Right renal pelvis (tissue), 4 donors: ENCODE results near the gene ING4. TPM values are rescaled to one million over a fixed set of nuclear protein-coding genes. Genes with fewer than 3 reads are reported as not detected.
A peak's percentile ranks its signal among the peaks of the same experiment; 100 is the strongest.

ENCODE experiments used
- DNase-seq, 4 donors: peaks; one replicate each; pipeline ENCODE4 v3.0.0-alpha.2; 2013; ENCODE audit warnings: low read depth in 4 of 4, low spot score in 3 of 4, missing footprints in 1 of 4
- polyA plus RNA-seq, 4 donors: library from polyadenylated mRNA; unstranded; fragments of 120-200 nt; gene quantifications; one replicate each; pipeline ENCODE4 v1.2.1, GENCODE V29; 2013; ENCODE audit not compliant: insufficient read length in 4 of 4

The ING4 gene
- polyA plus RNA-seq, 4 donors, result 117 to 136 (median 120) TPM

GRCh38 chr12:6612652-6613014 is 50.3 kb downstream of the ING4 start:
- DNase-seq, result no peak

- no peak for DNase-seq
Observed at GRCh38 chr12:6612247-6612646, 50.7 kb downstream of the ING4 start.

GRCh38 chr12:6608592-6609281 is 54.2 kb downstream of the ING4 start:
- no peak for DNase-seq

GRCh38 chr12:6607751-6608591 is 54.9 kb downstream of the ING4 start:
- DNase-seq, result peak in 1 of 4 donors; percentile 65

- no peak for DNase-seq
Observed at GRCh38 chr12:6606331-6607131, 56.4 kb downstream of the ING4 start.

- DNase-seq, result no peak
Observed at GRCh38 chr12:6605421-6606330, 57.2 kb downstream of the ING4 start.

GRCh38 chr12:6604259-6605029 is 58.5 kb downstream of the ING4 start:
- no peak for DNase-seq

- DNase-seq, result no peak
Observed at GRCh38 chr12:6603095-6603567, 59.8 kb downstream of the ING4 start.

- no peak for DNase-seq
Observed at GRCh38 chr12:6602526-6602925, 60.4 kb downstream of the ING4 start.

Other genes starting within 250 kb of the ING4 start
- gene CD27, start 218.2 kb downstream of the ING4 start, polyA plus RNA-seq, result 1 to 10 TPM in 2 of 4 donors, under 1 TPM in 2; 0.62 to 1.3 (median 1.00) TPM
- gene TAPBPL, start 211.1 kb downstream of the ING4 start, polyA plus RNA-seq, result 10 to 100 TPM; 16.1 to 19.8 (median 18.7) TPM
- gene VAMP1, start 192.4 kb downstream of the ING4 start, polyA plus RNA-seq, result 10 to 100 TPM in 2 of 4 donors, 1 to 10 TPM in 2; 8.0 to 11.6 (median 10.1) TPM
- 100 to 1,000 TPM; 179 to 191 (median 185) TPM for gene MRPL51, start 169.9 kb downstream of the ING4 start, polyA plus RNA-seq
- gene NCAPD2, start 169.0 kb downstream of the ING4 start, polyA plus RNA-seq, result 10 to 100 TPM; 57.5 to 62.5 (median 59.9) TPM
- gene GAPDH, start 128.6 kb downstream of the ING4 start, polyA plus RNA-seq, result 1,000 to 10,000 TPM; 1,811 to 2,323 (median 1,879) TPM
- gene IFFO1, start 107.1 kb downstream of the ING4 start, polyA plus RNA-seq, result 10 to 100 TPM; 12.1 to 16.5 (median 14.0) TPM
- 10 to 100 TPM; 22.8 to 26.9 (median 23.9) TPM for gene NOP2, start 94.8 kb downstream of the ING4 start, polyA plus RNA-seq
- 100 to 1,000 TPM; 267 to 304 (median 280) TPM for gene CHD4, start 55.7 kb downstream of the ING4 start, polyA plus RNA-seq
- gene LPAR5, start 27.2 kb downstream of the ING4 start, polyA plus RNA-seq, result 1 to 10 TPM; 1.0 to 1.8 (median 1.4) TPM
- gene ACRBP, start 15.7 kb downstream of the ING4 start, polyA plus RNA-seq, result 1 to 10 TPM; 4.2 to 6.9 (median 5.6) TPM
- gene ZNF384, start 26.3 kb upstream of the ING4 start, polyA plus RNA-seq, result 10 to 100 TPM; 75.9 to 87.8 (median 84.9) TPM
- gene PIANP, start 37.7 kb upstream of the ING4 start, polyA plus RNA-seq, result 10 to 100 TPM; 11.2 to 16.7 (median 11.3) TPM
- gene COPS7A, start 60.9 kb upstream of the ING4 start, polyA plus RNA-seq, result 10 to 100 TPM; 66.4 to 74.5 (median 69.6) TPM
- 100 to 1,000 TPM; 205 to 257 (median 211) TPM for gene MLF2, start 90.0 kb upstream of the ING4 start, polyA plus RNA-seq
- 100 to 1,000 TPM; 540 to 611 (median 577) TPM for gene PTMS, start 103.2 kb upstream of the ING4 start, polyA plus RNA-seq
- 1 to 10 TPM; 1.6 to 1.9 (median 1.7) TPM for gene LAG3, start 109.4 kb upstream of the ING4 start, polyA plus RNA-seq
- gene CD4, start 126.4 kb upstream of the ING4 start, polyA plus RNA-seq, result 10 to 100 TPM; 29.9 to 33.8 (median 31.2) TPM
- 10 to 100 TPM; 24.6 to 41.9 (median 29.4) TPM for gene GPR162, start 158.7 kb upstream of the ING4 start, polyA plus RNA-seq
- 10 to 100 TPM; 24.5 to 37.1 (median 29.3) TPM for gene P3H3, start 165.3 kb upstream of the ING4 start, polyA plus RNA-seq
- gene GNB3, start 177.8 kb upstream of the ING4 start, polyA plus RNA-seq, result 1 to 10 TPM; 5.0 to 7.5 (median 5.5) TPM
- 10 to 100 TPM; 25.2 to 26.9 (median 25.8) TPM for gene CDCA3, start 188.2 kb upstream of the ING4 start, polyA plus RNA-seq
- gene USP5, start 189.0 kb upstream of the ING4 start, polyA plus RNA-seq, result 10 to 100 TPM; 56.5 to 71.2 (median 61.1) TPM
- 100 to 1,000 TPM; 570 to 637 (median 589) TPM for gene TPI1, start 204.4 kb upstream of the ING4 start, polyA plus RNA-seq
- gene SPSB2, start 210.2 kb upstream of the ING4 start, polyA plus RNA-seq, result 10 to 100 TPM; 10.1 to 15.0 (median 11.8) TPM
- 10 to 100 TPM; 15.0 to 20.1 (median 17.8) TPM for gene LRRC23, start 241.7 kb upstream of the ING4 start, polyA plus RNA-seq